Epidermal melanocyte (primary cell): Measurements from ENCODE around the gene ZC3H15.
A peak's percentile ranks its signal among the peaks of the same experiment; 100 is the strongest.

Experiments used
- DNase-seq: peaks from one replicate; pipeline ENCODE4 v3.0.0; 2011; ENCODE audit warnings: low spot score; ENCODE audit not compliant: insufficient read length

The ZC3H15 gene

DNA sequence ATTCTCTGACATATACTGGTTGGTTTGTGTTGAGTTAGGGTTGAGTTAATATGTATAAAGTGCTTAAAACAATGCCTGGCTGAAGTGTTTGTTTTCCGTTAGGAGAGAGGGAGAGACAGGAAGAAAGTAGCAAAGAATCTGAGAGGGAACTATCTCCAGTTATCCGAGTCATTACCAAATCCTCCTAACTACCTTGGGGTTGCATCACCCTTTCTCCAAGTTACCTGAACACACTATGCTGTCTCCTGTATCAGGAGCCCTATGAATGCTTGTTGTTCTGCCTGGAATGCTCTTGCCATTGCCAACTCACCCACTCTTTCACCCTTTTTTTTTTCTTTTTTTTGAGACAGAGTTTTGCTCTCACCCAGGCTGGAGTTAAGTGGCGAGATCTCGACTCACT lies 55.9 kb downstream of the ZC3H15 start:
- DNase-seq, result no peak

DNA sequence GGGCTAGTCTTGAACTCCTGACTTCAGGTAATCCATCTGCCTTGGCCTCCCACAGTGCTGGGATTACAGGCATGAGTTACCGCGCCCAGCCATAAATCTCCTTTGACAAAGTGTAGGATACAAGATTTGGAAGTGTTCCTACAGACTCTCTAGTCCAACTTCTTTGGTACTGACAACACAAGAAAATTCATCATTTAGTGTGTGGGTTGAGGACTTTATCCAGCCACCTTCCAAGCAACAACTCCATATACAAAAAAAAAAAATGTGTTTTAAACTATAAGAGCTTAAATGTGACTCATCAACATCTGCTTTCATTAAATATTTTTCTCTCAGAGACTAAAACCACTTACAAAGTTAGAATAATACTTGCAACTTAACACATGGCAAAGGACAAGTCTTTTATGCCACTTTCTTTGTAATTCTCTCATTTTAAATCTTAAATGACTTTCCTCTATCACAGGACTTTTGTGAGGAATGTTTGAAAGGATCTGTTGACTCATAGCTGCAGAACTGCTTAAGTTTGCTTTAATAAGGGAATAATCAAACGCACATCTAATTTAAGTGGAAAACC lies 57.6 kb downstream of the ZC3H15 start:
- DNase-seq, result no peak

DNA sequence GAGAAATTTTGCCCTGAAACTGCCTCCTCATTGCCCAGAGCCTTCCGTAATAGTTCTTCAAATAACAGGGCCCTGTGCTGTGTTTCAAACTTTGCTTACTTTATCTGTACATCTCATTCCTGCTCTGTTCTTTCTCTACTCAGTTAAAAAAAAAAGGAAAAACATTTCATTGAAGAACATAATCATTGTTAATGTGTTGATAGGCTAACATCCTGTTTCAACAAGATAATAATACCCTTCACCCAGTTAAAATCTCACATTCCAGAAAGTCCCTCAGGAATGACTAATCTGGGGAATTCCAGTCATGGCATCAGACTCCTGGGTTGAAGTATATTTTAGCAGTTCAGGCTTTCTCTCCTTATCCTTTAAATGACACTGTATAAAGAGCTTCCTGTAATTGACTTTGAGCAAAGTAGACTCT lies 58.2 kb downstream of the ZC3H15 start:
- peak; percentile 23 for DNase-seq

DNA sequence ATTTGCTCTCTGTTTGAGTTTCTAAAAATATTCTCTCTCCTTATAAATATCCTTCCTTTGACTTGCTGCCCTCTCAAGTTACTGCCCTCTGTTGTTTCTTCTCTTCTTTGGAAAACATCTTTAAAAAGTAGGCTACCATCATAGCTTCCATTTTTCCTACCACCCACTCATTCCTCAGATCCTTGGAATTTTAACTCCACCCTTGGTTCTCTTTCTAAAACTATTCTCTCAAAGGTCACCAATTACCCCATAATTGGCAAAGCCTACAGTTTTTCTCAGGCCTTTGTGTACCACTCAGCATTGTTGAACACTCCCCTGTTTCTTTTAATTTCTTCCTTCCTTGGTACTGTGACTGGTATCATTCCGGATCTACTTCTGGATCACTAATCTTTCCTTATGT lies 60.8 kb downstream of the ZC3H15 start:
- DNase-seq, result no peak

GRCh38 chr2:186551323-186552050 lies 65.4 kb downstream of the ZC3H15 start:
- no peak for DNase-seq

- no peak for DNase-seq
Observed at GRCh38 chr2:186554429-186554828, 68.4 kb downstream of the ZC3H15 start.

- no peak for DNase-seq
Observed at GRCh38 chr2:186554850-186555671, 69.0 kb downstream of the ZC3H15 start.

GRCh38 chr2:186558512-186559276 lies 72.6 kb downstream of the ZC3H15 start:
- no peak for DNase-seq
